GM18498 (cell line): ENCODE data around the gene ATP1B3.
"Not testable (repeated sequence)": the region's sequence is repeated elsewhere in the genome, so short reads cannot be mapped to it uniquely, and the experiment has no call there.

Experiments used
- ATAC-seq: cut with Tn5 transposase; IDR thresholded peaks from one replicate; pipeline ENCODE4 v1.9.1; 2021; ENCODE audit warnings: mild to moderate bottlenecking, moderate library complexity; ENCODE audit not compliant: unreplicated experiment

Gene ATP1B3

DNA sequence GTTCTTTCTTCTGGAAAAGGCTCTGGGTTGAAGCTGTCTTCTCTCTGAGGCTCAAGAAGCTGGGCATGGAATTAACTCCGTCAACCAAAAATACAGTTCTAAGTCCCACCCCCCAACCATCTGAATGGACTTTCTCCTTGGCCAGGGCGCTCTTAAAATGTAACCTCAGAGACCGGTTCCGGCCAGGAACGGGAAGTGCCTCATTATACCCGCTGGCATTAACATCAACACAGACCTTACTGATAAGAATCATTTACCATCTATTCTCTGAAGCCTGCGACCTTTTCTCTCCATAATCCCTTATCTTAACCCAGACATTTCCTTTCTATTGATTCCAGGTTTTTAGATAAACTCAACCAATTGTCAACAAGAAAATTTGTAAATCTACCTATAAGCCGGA, 64.7 kb downstream of the ATP1B3 start:
- no peak for ATAC-seq

- ATAC-seq, result no peak
These were observed 65.6 kb downstream of the ATP1B3 start for GRCh38 chr3:141942006-141942405.

GRCh38 chr3:141945726-141946485, 69.5 kb downstream of the ATP1B3 start:
- ATAC-seq, result no peak

GRCh38 chr3:141949399-141949798, 73.0 kb downstream of the ATP1B3 start:
- no peak for ATAC-seq

DNA sequence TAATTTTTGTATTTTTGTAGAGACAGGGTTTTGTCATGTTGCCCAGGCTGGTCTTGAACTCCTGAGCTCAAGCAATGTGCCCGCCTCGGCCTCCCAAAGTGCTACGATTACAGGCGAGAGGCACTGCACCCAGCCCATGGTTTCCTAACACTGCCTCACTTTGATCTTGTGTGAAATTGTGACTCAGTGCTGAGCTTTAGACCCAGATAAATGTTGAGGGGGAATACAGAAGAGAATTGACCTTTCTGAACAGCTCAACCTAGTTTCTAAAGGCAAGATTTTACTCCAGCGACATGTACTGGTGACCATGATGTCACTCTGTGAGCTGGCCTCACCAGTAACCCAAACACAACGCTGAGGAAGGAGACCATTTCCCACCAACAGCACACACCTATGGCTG, 73.5 kb downstream of the ATP1B3 start:
- ATAC-seq, result no peak

DNA sequence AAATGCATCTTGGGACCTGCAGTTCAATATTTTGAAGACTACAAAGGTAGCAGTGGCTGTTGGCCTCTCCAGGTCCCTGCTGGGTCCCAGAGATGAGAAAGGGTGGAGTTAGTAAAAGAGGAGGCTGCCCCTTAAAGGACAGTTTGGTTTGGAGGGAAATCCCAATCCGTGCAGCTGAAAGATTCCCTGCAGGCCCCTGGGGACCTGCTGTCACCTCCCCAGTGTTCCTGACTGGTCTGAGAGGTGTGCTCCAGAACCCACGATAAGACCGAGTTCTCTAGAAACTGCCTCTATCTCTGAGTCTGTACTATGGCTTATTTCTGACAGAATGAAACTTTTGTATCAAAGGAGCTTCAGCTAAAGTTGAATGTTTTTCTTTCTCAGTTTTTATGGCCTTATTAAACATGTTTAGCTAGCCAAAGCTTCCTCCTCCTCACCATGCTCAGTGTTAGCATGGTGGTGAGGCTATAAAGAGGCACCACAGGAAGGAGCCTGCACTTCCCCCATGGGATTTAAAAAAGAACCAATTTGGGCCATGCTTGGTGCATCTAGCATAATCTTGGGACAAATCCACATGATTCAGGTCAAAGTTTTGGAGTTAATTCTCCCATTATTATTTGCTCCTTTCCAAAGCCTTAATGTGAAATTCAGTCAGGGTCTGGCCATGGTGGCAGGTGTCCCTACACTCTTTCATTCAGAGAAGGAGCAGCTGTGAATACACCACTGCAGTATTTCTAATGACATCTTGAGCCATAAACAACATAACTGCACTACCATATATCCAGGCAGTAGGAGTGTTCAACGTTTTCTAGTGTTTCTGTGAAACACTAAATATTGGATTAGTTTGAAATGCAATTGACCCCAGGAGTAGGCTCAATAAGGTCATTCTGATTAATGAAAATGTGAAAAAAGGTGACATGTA, 74.4 kb downstream of the ATP1B3 start:
- ATAC-seq, result no peak

DNA sequence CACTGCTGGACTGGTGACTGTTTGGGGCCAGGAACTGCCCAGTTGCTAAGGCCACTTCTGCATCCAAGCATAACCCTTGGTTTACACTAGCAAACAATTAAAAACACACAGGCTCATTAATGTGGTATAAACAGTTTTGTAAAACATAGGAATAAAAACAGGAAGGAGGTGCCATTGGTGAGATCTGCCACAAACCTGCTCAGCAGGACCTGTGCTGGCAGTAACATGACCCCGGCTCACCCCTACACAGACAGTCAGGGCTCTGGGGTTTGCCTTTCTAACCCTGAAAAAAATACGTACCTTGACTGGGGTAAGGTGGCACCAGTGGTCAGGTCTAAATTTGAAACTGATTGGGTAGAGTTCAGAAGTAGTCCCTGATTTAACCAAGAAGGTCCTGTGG, 76.2 kb downstream of the ATP1B3 start:
- no peak for ATAC-seq

DNA sequence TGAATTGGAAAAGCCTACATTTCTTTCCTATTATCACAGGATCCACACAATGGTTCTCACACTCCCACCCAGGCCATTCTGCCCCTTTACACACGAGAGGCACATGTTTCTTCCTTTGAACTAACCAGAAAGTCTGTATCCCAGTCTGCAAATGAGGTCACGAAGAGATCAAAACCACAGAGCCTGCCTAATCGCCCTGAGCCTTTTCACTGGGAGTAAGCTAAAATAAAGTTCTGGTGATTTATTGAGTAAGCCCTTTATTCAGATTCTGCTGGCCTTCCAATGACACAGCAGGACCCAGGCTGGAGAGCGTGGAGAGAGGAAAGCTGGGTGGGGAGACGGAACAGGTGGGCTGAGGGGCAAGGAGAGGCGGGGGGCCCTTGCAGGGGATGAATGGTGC, 78.7 kb downstream of the ATP1B3 start:
- ATAC-seq, result no peak

- no peak for ATAC-seq
These were observed 83.4 kb downstream of the ATP1B3 start for GRCh38 chr3:141959589-141960554.

- ATAC-seq, result no peak
These were observed 84.3 kb downstream of the ATP1B3 start for GRCh38 chr3:141960731-141961130.

GRCh38 chr3:141963301-141963700, 86.9 kb downstream of the ATP1B3 start:
- ATAC-seq, result no peak

- ATAC-seq, result no peak
These were observed 89.0 kb downstream of the ATP1B3 start for GRCh38 chr3:141965471-141965870.

- ATAC-seq, result no peak
These were observed 93.3 kb downstream of the ATP1B3 start for GRCh38 chr3:141969711-141970110.

- ATAC-seq, result no peak
These were observed 95.1 kb downstream of the ATP1B3 start for GRCh38 chr3:141971571-141971970.

DNA sequence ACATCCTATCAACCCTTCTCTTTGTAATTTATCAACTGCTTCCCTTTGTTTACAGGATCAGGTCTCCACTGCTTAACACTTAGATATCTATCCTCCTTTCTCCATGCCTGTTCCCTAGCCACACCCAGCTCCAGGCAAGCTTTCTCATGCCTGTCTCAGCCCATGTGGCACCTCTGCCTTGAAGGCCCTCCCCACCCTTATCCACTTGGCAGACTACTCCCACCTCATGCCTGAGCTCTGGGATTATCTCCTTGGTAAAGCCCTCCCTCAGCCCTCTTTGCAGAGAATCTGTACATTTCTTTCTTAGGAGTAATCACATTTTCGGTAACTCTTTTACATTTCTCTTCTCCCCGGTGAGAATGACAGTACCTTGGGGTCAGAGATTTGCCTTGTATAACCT, 96.0 kb downstream of the ATP1B3 start:
- ATAC-seq, result no peak

- not testable (repeated sequence) for ATAC-seq
These were observed 98.3 kb downstream of the ATP1B3 start for GRCh38 chr3:141974777-141975176.
